Pancreas (tissue), 10 donors: Measurements from ENCODE around the gene PTPRR. TPM values are rescaled to one million over a fixed set of nuclear protein-coding genes. Genes with fewer than 3 reads are reported as not detected.

ENCODE experiments used
- ATAC-seq, 4 donors: fragments of 200-7000 bp; cut with Tn5 transposase; one replicate each; pipeline versions ENCODE4 v1.8.0 to v1.9.1; 2020; ENCODE audit warnings: mild to moderate bottlenecking in 4 of 4, moderate library complexity in 4 of 4
- DNase-seq, 6 donors: peaks; one replicate each; pipeline ENCODE4 v3.0.0-alpha.2; 2020
- FAIRE-seq: peaks from 2 replicates; lab custom pipeline; 2012; peaks lifted over from hg19 to GRCh38; lab: Jason Lieb, UNC
- H3K27ac ChIP-seq, 4 donors: fragments of 200-600 bp; sonication (generic); 1 replicate in 3 of 4; 2 replicates in 1 of 4; pipeline versions ENCODE4 v1.5.0 to v1.8.0; 2020
- H3K27me3 ChIP-seq, 4 donors: fragments of 200-600 bp; one replicate each; pipeline ENCODE4 v1.8.0; 2021
- H3K36me3 ChIP-seq, 3 donors: fragments of 200-600 bp; sonication (generic) in 1 of 3; one replicate each; pipeline versions ENCODE4 v1.5.0 to v1.8.0; 2020 to 2021
- H3K4me1 ChIP-seq, 3 donors: fragments of 200-600 bp; one replicate each; pipeline ENCODE4 v1.8.0; 2021
- H3K4me3 ChIP-seq, 4 donors: fragments of 200-600 bp; sonication (generic) in 2 of 4; one replicate each; pipeline versions ENCODE4 v1.5.0 to v1.8.0; 2020 to 2021
- H3K9me3 ChIP-seq, 4 donors: fragments of 200-600 bp; one replicate each; pipeline ENCODE4 v1.8.0; 2021
- WGBS, 2 donors: extraction: QIAGEN DNeasy Blood & Tissue Kit; methylation state at CpG; one replicate each; pipeline ENCODE4 v1.1.7; 2013; 5-methylcytosine and 5-hydroxymethylcytosine counted together
- intact Hi-C, 3 donors: fragments of 100-400 bp; cut with DNase I; formaldehyde crosslinking; loops; one replicate each; pipeline versions ENCODE4 v1.11.1 to v1.14.2; 2022
- polyA plus RNA-seq, 2 donors: library from polyadenylated mRNA; stranded (reverse); fragments of 200-250 nt; gene quantifications; one replicate each; pipeline ENCODE4 v1.2.3, GENCODE V29; 2013
- total RNA-seq, 6 donors: library from RNA; stranded (reverse); fragmentation: NEBNext Ultra II Directional in 4 of 6; extraction: Animal tissue kit (Norgen Biotek cat#: 25700) in 4 of 6; gene quantifications; one replicate each; pipeline versions ENCODE4 v1.2.1 to v1.2.4, GENCODE V29; 2021 to 2023
- TF ChIP-seq, protein P1 (sequence below), 4 donors: fragments of 200-600 bp; sonication (generic) in 3 of 4; IDR thresholded peaks; one replicate each; pipeline versions ENCODE4 v1.5.0 to v1.8.0; 2021; ENCODE audit warnings: antibody characterized with exemption in 4 of 4
- donor health status: healthy with polysubstance abuse.
- donor health status: DM: no; HTN: no; CAD: no; lungs with moderate emphysema.
- donor health status: DM: no; HTN: no; CAD: no.
- donor health status: control.
- donor health status: control.
- donor health status: Bipolar disorder and iron deficiency.
- donor health status: DM: yes; HTN: yes; CAD: no.
- donor health status: DM: no; HTN: no; CAD: no.
- donor health status: DM: no; HTN: no; CAD: no.
- donor health status: DM: yes; HTN: yes; CAD: no.

The PTPRR gene
- total and polyA plus RNA-seq, 8 donors: 0.14 to 0.72 (median 0.23) TPM; not detected in 3

DNA sequence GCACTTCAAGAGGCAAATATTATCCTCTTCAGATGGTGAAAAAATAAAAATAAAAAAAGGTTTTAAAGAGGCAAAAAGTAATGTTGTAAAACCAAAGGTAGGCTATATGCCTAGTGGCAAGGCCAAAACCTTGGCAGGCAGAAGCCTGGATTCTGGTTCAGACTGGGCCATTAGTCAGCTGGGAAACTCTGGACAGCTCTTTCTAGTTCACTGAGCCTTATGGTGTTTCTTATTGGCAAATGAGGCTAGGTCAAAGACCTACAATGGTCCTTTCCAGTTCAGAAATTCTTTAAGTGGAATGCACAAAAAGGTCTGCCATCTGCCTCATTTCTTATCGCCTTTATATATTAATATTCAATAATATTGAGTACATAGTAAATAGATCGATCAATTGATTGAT lies 327.9 kb downstream of the PTPRR start:
- no peak overlapping the region for H3K27ac ChIP-seq
- no peak for DNase-seq
- no peak overlapping the region for H3K4me3 ChIP-seq
- no peaks in the 10 kb centered on the region for H3K27me3 ChIP-seq
- H3K36me3 ChIP-seq: no peaks in the 10 kb centered on the region
- H3K4me1 ChIP-seq: no peaks in the 10 kb centered on the region
- no peak for FAIRE-seq
- TF ChIP-seq, protein P1, sequence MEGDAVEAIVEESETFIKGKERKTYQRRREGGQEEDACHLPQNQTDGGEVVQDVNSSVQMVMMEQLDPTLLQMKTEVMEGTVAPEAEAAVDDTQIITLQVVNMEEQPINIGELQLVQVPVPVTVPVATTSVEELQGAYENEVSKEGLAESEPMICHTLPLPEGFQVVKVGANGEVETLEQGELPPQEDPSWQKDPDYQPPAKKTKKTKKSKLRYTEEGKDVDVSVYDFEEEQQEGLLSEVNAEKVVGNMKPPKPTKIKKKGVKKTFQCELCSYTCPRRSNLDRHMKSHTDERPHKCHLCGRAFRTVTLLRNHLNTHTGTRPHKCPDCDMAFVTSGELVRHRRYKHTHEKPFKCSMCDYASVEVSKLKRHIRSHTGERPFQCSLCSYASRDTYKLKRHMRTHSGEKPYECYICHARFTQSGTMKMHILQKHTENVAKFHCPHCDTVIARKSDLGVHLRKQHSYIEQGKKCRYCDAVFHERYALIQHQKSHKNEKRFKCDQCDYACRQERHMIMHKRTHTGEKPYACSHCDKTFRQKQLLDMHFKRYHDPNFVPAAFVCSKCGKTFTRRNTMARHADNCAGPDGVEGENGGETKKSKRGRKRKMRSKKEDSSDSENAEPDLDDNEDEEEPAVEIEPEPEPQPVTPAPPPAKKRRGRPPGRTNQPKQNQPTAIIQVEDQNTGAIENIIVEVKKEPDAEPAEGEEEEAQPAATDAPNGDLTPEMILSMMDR (IDR thresholded peaks at IDR 0.05): no peak
- H3K9me3 ChIP-seq: no peaks in the 10 kb centered on the region
- 68 to 89% methylated on average over 2 of the region's 2 CpGs for WGBS, 2 donors
- intact Hi-C loops: loop anchor here in 1 of 3 donors (5.0 kb wide), 1 partner anchor 130 kb away; no protein-coding TSS in a partner anchor
- ATAC-seq: no peak

DNA sequence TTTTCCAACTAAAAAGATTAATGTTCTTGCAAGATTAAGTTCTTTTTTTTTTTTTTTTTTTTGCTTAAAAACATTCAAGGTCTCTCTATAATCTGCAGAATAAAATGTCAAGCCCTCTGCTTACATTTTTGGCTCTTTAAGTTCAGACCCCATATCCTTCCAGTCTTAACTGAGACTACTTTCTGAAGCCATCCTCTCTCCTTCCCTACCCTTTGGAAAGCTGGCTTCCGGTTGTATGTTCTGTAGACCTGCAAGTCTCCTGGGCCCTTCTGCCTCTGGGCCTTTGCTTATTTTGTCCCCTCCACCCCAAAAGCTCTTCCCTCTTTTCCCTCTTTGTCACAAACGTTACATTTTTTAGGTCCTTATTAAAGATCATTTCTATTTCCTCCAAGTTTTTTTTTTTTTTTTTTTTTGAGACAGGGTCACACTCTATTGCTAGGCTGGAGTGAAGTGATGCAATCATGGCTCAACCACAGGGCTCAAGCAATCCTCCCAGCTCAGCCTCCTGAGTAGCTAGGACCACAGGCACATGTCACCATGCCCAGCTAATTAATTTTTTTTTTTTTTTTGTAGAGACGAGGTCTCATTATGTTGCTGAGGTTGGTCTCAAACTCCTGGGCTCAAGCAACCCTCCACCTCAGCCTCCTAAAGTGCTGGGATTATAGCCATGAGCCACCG lies 329.9 kb downstream of the PTPRR start:
- Histone ChIP-seq H3K4me1 (no peaks in the 10 kb centered on the region), H3K36me3 (no peaks in the 10 kb centered on the region), H3K27me3 (no peaks in the 10 kb centered on the region), H3K27ac (no peak overlapping the region), H3K4me3 (no peak overlapping the region), H3K9me3 (no peaks in the 10 kb centered on the region)
- ATAC-seq (no peak), FAIRE-seq (no peak), DNase-seq (no peak)
- WGBS, 2 donors: 61 to 71% methylated on average over 4 of the region's 4 CpGs
- TF ChIP-seq, protein P1 (IDR thresholded peaks at IDR 0.05): no peak
- intact Hi-C loops: loop anchor here in 1 of 3 donors (5.0 kb wide), 1 partner anchor 132 kb away; no protein-coding TSS in a partner anchor

DNA sequence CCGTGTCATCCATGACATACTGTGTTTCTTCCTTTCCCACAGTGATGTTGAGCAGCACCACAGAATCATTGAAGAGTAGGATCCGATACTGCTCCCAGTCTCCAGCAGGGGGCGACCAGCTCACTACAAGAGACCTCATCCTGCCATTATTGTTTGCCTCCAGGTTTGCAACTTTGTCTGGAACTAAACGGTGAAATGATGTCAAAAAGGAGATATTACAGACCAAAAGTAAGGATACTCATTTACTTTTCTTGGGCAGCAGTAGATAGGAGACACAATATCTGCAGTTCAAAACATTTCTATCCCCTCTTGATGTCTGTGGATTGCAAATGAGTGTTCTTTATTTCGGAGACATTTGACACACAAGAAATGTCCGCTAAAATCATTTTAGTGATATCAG lies 330.5 kb downstream of the PTPRR start:
- DNase-seq (peak; percentile 21 to 80 (median 64)), ATAC-seq (peak; percentile 70 to 91 (median 88)), FAIRE-seq (no peak)
- 29 to 31% methylated on average over 6 of the region's 6 CpGs for WGBS, 2 donors
- TF ChIP-seq, protein P1 (IDR thresholded peaks at IDR 0.05): peak; percentile 76 to 87 (median 80)
- H3K36me3 ChIP-seq: no peaks in the 10 kb centered on the region
- no peaks in the 10 kb centered on the region for H3K27me3 ChIP-seq
- no peaks in the 10 kb centered on the region for H3K4me1 ChIP-seq
- no peak overlapping the region for H3K4me3 ChIP-seq
- no peak overlapping the region for H3K27ac ChIP-seq
- H3K9me3 ChIP-seq: no peaks in the 10 kb centered on the region
- intact Hi-C loops: loop anchor here in 1 of 3 donors (5.0 kb wide), 1 partner anchor 132 kb away; no protein-coding TSS in a partner anchor

Other genes starting within 250 kb of the PTPRR start
- gene TSPAN8, start 237.3 kb upstream of the PTPRR start, total RNA-seq: 10 to 100 TPM; 21.8 to 90.3 (median 25.8) TPM
- 10 to 100 TPM; 38.2 to 95.9 TPM for gene TSPAN8, start 237.3 kb upstream of the PTPRR start, polyA plus RNA-seq